ENCODE data around the gene POU2AF3. TPM values are rescaled to one million over a fixed set of nuclear protein-coding genes. Genes with fewer than 3 reads are reported as not detected.

POU2AF3 gene
- total RNA-seq, 1 donor from 2014 or later, result 2.6 TPM

- no peak for DNase-seq (ENCODE audit: extremely low spot score, unreplicated experiment)
- Mint-ChIP-seq H3K36me3 (peaks cover 7% of the 10 kb centered on the region), H3K4me1 (ENCODE audit: unreplicated experiment) (peaks cover 25% of the 10 kb centered on the region), H3K27ac (peak overlapping the region; percentile 76), H3K4me3 (no peak overlapping the region), H3K27me3 (peaks cover 7% of the 10 kb centered on the region), H3K9me3 (no peaks in the 10 kb centered on the region)
- TF ChIP-seq CTCF (conservative IDR thresholded peaks at IDR 0.05), result no peak
These were observed 9.2 kb downstream of the POU2AF3 start for GRCh38 chr11:111307472-111308108.

- H3K27me3 Mint-ChIP-seq, result peaks cover 7% of the 10 kb centered on the region
- peaks cover 20% of the 10 kb centered on the region for H3K4me1 Mint-ChIP-seq (ENCODE audit: unreplicated experiment)
- no peak for DNase-seq (ENCODE audit: extremely low spot score, unreplicated experiment)
- peak overlapping the region; percentile 76 for H3K27ac Mint-ChIP-seq
- H3K9me3 Mint-ChIP-seq, result no peaks in the 10 kb centered on the region
- peak overlapping the region; percentile 72 for H3K4me3 Mint-ChIP-seq
- TF ChIP-seq CTCF (conservative IDR thresholded peaks at IDR 0.05), result no peak
- peaks cover 7% of the 10 kb centered on the region for H3K36me3 Mint-ChIP-seq
These were observed 9.8 kb downstream of the POU2AF3 start for GRCh38 chr11:111308140-111308539.

- DNase-seq (ENCODE audit: extremely low spot score, unreplicated experiment), result no peak
- Mint-ChIP-seq H3K36me3 (peaks cover 7% of the 10 kb centered on the region), H3K27me3 (peaks cover 7% of the 10 kb centered on the region), H3K4me3 (no peak overlapping the region), H3K27ac (no peak overlapping the region), H3K4me1 (ENCODE audit: unreplicated experiment) (peaks cover 15% of the 10 kb centered on the region), H3K9me3 (no peaks in the 10 kb centered on the region)
- no peak for TF ChIP-seq CTCF (conservative IDR thresholded peaks at IDR 0.05)
These were observed 11.0 kb downstream of the POU2AF3 start for GRCh38 chr11:111309215-111309915.

GRCh38 chr11:111310088-111310487 lies 11.7 kb downstream of the POU2AF3 start:
- H3K4me1 Mint-ChIP-seq (ENCODE audit: unreplicated experiment), result peaks cover 12% of the 10 kb centered on the region

GRCh38 chr11:111310723-111311122 lies 12.4 kb downstream of the POU2AF3 start:
- H3K9me3 Mint-ChIP-seq, result no peaks in the 10 kb centered on the region
- H3K27me3 Mint-ChIP-seq, result peaks cover 4% of the 10 kb centered on the region
- H3K27ac Mint-ChIP-seq, result peak overlapping the region; percentile 42
- no peak for TF ChIP-seq CTCF (conservative IDR thresholded peaks at IDR 0.05)
- peaks cover 3% of the 10 kb centered on the region for H3K36me3 Mint-ChIP-seq
- peaks cover 6% of the 10 kb centered on the region for H3K4me1 Mint-ChIP-seq (ENCODE audit: unreplicated experiment)
- H3K4me3 Mint-ChIP-seq, result no peak overlapping the region
- no peak for DNase-seq (ENCODE audit: extremely low spot score, unreplicated experiment)

More at GRCh38 chr11:111310088-111310487, 11.7 kb downstream of the POU2AF3 start:
- peaks cover 7% of the 10 kb centered on the region for H3K36me3 Mint-ChIP-seq
- H3K9me3 Mint-ChIP-seq, result no peaks in the 10 kb centered on the region
- no peak for TF ChIP-seq CTCF (conservative IDR thresholded peaks at IDR 0.05)
- no peak for DNase-seq (ENCODE audit: extremely low spot score, unreplicated experiment)
- peak overlapping the region; percentile 42 for H3K27ac Mint-ChIP-seq
- peaks cover 7% of the 10 kb centered on the region for H3K27me3 Mint-ChIP-seq
- H3K4me3 Mint-ChIP-seq, result no peak overlapping the region
